ENCODE data around the gene PIK3C3. TPM values are rescaled to one million over a fixed set of nuclear protein-coding genes. Genes with fewer than 3 reads are reported as not detected.

The PIK3C3 gene
- total RNA-seq, 1 donor from 2014 or later = 65.3 TPM

DNA sequence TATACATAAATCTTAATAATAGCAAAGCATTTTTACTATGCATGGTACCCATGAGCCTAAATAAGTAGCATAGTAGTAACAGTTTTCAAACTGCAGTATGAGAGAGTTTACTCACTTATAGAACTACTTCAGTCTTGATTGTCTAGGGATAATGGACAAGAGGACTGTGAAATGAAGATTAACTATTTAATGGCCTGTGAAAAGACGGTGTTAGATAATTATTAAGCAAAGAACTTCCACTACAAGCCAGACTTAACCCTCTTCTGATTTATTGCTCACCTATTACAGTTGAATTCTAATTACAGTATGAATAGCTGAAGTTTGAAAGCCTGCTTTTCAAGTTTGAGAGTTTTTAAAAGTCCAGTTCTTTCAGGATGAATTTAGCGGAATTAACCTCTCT, 18.9 kb downstream of the PIK3C3 start:
- H3K4me3 Mint-ChIP-seq = no peak overlapping the region
- ATAC-seq (ENCODE audit: low read depth) (no peak), DNase-seq (no peak)
- intact Hi-C loops (cut with micrococcal nuclease) = no loop called here
- TF ChIP-seq CTCF (IDR thresholded peaks at IDR 0.05) = no peak
- no peaks in the 10 kb centered on the region for H3K27me3 Mint-ChIP-seq
- ChIA-PET POLR2A (no interaction called here), CTCF (no interaction called here)
- H3K9me3 Mint-ChIP-seq = no peaks in the 10 kb centered on the region
- peaks cover 9% of the 10 kb centered on the region for H3K4me1 Mint-ChIP-seq
- H3K27ac Mint-ChIP-seq = no peak overlapping the region
- H3K36me3 Mint-ChIP-seq (ENCODE audit: low read depth) = peaks cover 48% of the 10 kb centered on the region

DNA sequence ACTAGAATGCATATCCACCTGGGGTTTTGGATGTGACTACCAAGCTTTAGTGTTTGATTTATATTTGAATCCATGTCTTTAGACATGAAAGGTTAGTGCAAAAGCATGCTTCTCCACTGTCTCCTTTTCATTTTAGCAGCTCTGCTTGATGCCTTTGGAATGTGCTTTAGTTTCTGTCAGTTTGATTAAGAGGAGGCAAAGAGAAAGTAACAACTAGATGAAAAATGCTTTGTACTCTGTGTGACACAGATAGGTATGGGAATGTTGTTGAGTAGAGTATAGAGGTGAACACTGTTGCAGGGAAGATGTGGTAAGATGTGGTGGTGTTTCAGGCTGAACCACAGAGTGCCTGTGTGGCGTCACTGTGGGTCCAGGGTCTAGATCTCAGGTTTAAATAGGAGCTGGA, 19.8 kb downstream of the PIK3C3 start:
- intact Hi-C loops (cut with micrococcal nuclease) = no loop called here

DNA sequence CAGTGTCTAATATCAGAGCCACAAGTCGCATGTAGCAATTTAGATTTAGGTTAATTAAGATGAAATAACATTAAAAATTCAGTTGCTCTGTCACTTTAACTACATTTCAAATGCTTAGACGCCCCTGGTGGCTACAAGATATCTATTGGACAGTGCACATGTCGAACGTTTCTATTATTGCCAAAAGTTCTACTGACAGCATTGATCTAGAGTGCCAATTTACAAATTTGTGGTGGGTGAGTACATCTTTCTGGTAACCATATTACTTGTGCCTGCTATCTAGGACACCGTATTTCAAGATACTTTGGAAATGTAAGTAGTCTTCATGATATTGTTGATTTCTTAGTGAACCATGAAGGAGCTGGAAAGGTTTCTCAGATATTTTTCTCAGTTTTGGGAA, 20.2 kb downstream of the PIK3C3 start:
- DNase-seq (no peak), ATAC-seq (ENCODE audit: low read depth) (no peak)
- H3K27me3 Mint-ChIP-seq = no peaks in the 10 kb centered on the region
- TF ChIP-seq CTCF (IDR thresholded peaks at IDR 0.05) = no peak
- peaks cover 9% of the 10 kb centered on the region for H3K4me1 Mint-ChIP-seq
- no peak overlapping the region for H3K4me3 Mint-ChIP-seq
- H3K27ac Mint-ChIP-seq = no peak overlapping the region
- H3K9me3 Mint-ChIP-seq = no peaks in the 10 kb centered on the region
- peaks cover 47% of the 10 kb centered on the region for H3K36me3 Mint-ChIP-seq (ENCODE audit: low read depth)
- ChIA-PET CTCF (interaction anchor here (0.6 kb wide), 1 partner anchor 1521 kb away, joined by 3 read pairs; no protein-coding TSS in a partner anchor), POLR2A (no interaction called here)
- intact Hi-C loops (cut with micrococcal nuclease) = no loop called here

More for the DNA sequence above, 19.8 kb downstream of the PIK3C3 start:
- TF ChIP-seq CTCF (IDR thresholded peaks at IDR 0.05) = no peak
- peaks cover 9% of the 10 kb centered on the region for H3K4me1 Mint-ChIP-seq
- POLR2A ChIA-PET = no interaction called here
- DNase-seq = no peak
- CTCF ChIA-PET = interaction anchor here (0.6 kb wide), 1 partner anchor 1520 kb away, joined by 3 read pairs; no protein-coding TSS in a partner anchor
- H3K27ac Mint-ChIP-seq = no peak overlapping the region
- ATAC-seq (ENCODE audit: low read depth) = no peak
- H3K36me3 Mint-ChIP-seq (ENCODE audit: low read depth) = peaks cover 48% of the 10 kb centered on the region
- no peak overlapping the region for H3K4me3 Mint-ChIP-seq
- H3K27me3 Mint-ChIP-seq = no peaks in the 10 kb centered on the region
- no peaks in the 10 kb centered on the region for H3K9me3 Mint-ChIP-seq

DNA sequence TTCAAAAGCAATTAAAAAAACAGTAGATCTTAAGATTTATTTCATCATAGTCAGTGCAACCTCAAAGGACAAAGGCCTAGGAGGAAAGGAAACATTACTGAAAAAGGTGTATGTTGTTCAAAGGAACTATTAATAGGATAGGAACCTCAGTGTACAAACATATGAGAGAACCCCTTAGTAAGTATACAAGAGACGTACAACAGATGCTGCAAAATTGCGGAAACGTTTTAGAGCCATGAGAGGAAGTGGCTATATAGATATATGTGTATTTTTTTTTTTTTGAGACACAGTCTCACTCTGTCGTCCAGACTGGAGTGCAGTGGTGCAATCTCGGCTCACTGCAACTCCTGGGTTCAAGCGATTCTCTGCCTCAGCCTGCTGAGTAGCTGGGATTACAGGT, 22.2 kb downstream of the PIK3C3 start:
- ChIA-PET POLR2A (no interaction called here), CTCF (no interaction called here)
- peaks cover 6% of the 10 kb centered on the region for H3K4me1 Mint-ChIP-seq
- no peaks in the 10 kb centered on the region for H3K9me3 Mint-ChIP-seq
- no peak overlapping the region for H3K4me3 Mint-ChIP-seq
- intact Hi-C loops (cut with micrococcal nuclease) = no loop called here
- H3K36me3 Mint-ChIP-seq (ENCODE audit: low read depth) = peaks cover 44% of the 10 kb centered on the region
- H3K27ac Mint-ChIP-seq = no peak overlapping the region
- no peaks in the 10 kb centered on the region for H3K27me3 Mint-ChIP-seq
- TF ChIP-seq CTCF (IDR thresholded peaks at IDR 0.05) = no peak
- ATAC-seq (ENCODE audit: low read depth) (no peak), DNase-seq (no peak)

GRCh38 chr18:41982942-41983660, 28.1 kb downstream of the PIK3C3 start:
- Mint-ChIP-seq H3K4me1 (no peaks in the 10 kb centered on the region), H3K9me3 (no peaks in the 10 kb centered on the region), H3K36me3 (ENCODE audit: low read depth) (peaks cover 45% of the 10 kb centered on the region), H3K27ac (no peak overlapping the region), H3K27me3 (no peaks in the 10 kb centered on the region), H3K4me3 (no peak overlapping the region)
- ChIA-PET CTCF (interaction anchor here (0.7 kb wide), 1 partner anchor 50 kb away, joined by 3 read pairs; no protein-coding TSS in a partner anchor), POLR2A (no interaction called here)
- TF ChIP-seq CTCF (IDR thresholded peaks at IDR 0.05) = no peak
- ATAC-seq (ENCODE audit: low read depth) = no peak
- no peak for DNase-seq
- intact Hi-C loops (cut with micrococcal nuclease) = no loop called here
